COLO668 (cell line): ENCODE results near the gene PPP4C.
"Not testable (repeated sequence)": the region's sequence is repeated elsewhere in the genome, so short reads cannot be mapped to it uniquely, and the experiment has no call there.

Experiments
- DNase-seq: peaks from one replicate; lab custom pipeline; 2025; ENCODE audit not compliant: unreplicated experiment; lab: John Stamatoyannopoulos, UW

Gene PPP4C

GRCh38 chr16:30096105-30096861, 20.5 kb downstream of the PPP4C start, which contains the start of gene YPEL3:
Gene YPEL3, minus strand, starts transcription at chr16:30096213. Its CDS starts 731 bp downstream, at chr16:30095482.
- peak; percentile 97 for DNase-seq

DNA sequence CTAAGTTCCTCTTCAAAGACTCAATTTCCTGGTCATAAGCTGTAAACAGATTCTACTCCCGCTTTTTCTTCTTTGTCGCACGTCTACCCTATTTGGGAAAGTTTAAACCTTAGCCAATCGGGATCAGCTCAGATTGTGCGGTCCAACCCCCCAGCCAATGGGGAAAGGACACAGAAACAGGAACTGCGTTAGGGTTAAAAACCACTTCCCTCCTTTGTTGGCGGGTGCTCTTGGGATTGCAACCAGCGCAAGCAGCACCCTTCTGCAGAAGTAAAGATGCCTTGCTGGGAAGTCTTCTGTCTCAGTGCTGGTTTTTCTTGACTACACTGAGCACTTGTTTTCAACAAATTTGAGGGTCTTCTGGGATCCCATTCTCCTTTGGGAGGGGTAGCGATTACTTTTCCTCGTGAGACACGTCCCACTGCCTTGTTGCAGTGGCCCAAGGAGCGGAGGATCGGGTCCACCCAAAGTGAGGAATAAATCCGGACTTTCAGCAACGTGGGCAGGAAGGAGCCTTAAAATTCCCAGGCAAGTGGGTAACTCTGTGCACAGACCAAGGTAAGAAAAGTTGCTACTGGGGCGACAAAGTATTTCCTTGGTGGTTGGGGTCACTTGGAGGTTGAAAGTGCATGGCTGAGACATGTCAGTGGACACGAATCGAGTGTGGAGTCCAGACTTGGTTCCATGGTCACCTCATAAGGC, 21.2 kb downstream of the PPP4C start:
- no peak for DNase-seq

- no peak for DNase-seq
Measured at GRCh38 chr16:30104090-30104489, 28.3 kb downstream of the PPP4C start.

DNA sequence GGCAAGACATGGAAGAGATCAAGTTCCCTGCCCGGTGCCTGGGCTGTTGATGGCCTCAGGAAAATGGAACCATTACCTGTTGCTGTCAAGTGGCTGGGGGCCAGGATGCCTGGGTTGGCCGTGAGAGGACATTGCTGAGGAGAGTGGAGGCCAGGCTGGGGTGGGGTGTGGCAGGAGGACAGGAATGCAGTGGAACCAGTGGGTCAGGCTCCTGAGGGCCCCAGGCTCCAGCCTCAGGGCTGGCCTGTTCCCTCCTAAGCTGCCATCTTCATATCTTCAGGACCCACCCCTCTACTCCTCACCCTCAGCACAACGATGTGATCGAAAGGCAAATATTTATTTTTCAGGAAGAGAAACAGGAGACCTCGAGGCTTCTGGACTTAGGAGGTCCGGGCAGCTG, 28.7 kb downstream of the PPP4C start:
- no peak for DNase-seq

GRCh38 chr16:30108059-30108850, 32.5 kb downstream of the PPP4C start:
- no peak for DNase-seq

DNA sequence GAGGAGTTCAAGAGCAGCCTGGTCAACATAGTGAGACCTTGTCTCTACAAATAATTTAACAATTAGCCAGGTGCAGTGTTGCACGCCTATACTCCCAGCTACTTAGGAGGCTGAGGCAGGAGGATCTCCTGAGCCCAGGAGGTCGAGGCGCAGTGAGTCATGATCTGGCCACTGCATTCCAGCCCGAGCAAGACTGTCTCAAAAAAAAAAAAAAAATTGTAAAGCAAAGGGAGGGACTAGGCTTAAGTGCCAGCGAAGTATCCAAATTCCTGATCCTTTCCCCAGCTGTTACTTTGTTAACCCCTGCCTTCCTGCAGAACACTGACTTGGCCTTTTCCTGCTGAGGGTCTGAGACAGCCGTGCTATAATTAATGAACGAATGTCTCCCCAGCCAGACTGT, 34.9 kb downstream of the PPP4C start:
- DNase-seq: no peak

- DNase-seq: peak; percentile 71
Measured at GRCh38 chr16:30112197-30113030, 36.6 kb downstream of the PPP4C start.

DNA sequence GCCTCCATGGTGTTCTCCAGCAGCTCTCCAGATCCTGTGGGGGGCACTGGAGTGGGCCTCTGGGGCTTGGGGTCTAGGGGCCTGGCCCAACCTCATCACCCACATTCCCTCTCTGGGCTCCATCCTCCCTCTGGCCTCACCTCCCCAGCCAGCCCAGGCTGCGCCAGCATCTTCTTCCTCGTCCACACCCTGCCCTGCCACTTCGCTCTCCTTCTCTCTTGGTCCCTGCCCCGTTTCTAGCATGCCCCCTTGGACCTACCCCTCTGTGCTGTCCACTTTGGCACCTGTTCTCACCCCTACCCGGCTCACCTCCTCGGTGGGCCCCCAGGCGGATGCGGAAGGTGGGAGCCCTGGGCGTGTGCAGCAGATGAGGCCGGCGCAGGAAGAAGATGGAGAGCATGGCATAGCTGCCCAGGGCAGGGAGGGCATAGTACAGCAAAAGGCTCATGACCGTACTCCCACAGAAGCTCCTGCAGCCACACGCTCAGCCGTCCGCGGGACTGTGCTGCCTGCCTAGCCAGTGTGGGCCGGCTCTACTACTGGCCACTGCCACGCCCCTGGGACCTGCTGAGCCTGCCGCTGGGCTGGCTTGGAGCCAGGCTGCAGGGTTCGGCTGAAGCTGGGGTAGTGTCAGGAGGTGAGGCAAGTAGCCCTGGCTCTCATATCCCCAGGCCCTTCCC, 37.4 kb downstream of the PPP4C start, which contains the start of gene GDPD3:
TSS of gene GDPD3 (minus strand) at position 507 of the 680 bp plus-strand sequence. CDS start at position 448, 59 bp downstream.
- DNase-seq: peak; percentile 28

GRCh38 chr16:30113711-30114333, 38.0 kb downstream of the PPP4C start:
- no peak for DNase-seq

DNA sequence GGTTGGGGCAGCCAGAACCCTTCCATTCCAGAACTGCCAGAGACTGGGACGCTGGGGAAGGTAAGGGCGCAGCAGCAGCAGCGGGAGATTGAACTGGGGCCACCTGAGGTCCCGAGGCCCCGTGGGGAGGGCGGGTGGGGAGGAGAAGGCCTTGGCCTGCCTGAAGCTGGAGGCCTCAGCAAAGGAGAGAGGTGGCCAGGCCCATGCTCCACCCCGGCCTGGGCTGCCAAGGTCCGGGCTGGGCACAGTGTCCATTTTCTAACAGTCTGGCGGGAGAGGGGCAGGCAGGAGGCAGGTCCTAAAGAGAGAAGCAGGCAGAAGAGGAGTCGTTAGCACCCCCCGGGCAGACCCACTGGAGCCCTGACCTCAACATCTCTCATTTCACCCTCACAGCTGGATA, 38.6 kb downstream of the PPP4C start:
- no peak for DNase-seq

GRCh38 chr16:30114833-30115232, 39.0 kb downstream of the PPP4C start:
- DNase-seq: not testable (repeated sequence)

GRCh38 chr16:30115238-30115637, 39.4 kb downstream of the PPP4C start:
- peak; percentile 73 for DNase-seq

DNA sequence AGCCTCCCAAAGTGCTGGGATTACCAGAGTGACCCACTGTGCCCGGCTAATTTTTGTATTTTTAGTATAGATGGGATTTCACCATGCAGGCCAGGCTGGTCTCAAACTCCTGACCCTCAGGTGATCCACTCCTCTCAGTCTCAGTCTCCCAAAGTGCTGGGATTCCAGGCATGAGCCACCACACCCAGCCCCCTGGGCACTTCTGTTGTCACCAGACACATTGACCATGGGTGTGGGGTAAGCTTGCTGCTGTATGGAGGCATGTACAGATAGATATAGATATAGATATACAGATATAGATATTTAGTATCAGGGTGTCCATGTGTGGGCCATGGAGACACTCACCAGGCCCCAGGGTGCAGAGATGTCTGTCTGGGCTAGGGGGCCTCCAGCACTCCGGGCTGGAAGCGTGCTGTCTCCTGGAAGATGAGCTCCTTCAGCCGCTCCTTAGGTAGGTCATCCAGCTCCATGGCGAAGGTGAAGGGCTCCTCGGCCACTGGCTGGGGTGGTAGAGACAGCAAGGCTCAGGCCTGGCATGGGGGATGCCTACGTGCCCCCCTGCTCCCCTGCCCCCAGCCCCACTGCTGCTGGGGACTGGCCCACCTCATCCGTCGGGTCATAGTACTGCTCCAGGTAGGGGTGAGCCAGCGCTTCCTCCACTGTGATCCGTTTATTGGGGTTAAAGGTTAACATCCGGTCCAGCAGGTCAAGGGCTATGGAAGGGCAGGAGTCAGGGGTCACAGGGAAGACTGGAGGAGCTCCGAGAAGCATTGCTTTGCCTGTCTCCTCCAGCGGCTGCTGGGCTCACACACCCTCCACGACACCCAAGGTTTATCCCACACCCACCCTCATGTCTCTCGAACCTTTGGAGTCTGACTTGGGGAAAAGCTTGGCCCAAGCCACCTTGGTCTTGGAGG, 40.8 kb downstream of the PPP4C start:
- DNase-seq: no peak

DNA sequence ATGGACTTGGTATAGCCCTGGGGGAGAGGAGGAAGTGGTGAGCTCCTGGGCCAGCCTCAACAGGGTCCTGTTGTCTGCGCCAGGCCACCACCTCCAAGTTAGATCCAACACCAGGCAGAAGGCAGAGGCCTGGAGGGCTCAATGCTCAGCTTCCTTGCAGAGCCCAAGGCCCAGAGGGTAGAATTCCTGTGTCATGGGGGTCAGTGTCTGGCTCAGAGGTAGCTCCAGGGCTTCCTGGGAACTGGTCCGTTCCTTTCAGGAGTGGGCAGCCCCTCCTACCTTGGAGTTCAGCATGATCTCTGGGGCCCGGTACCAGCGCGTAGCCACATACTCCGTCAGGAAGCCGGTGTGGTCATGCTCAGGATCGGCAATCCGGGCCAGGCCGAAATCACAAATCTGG, 42.0 kb downstream of the PPP4C start:
- no peak for DNase-seq

DNA sequence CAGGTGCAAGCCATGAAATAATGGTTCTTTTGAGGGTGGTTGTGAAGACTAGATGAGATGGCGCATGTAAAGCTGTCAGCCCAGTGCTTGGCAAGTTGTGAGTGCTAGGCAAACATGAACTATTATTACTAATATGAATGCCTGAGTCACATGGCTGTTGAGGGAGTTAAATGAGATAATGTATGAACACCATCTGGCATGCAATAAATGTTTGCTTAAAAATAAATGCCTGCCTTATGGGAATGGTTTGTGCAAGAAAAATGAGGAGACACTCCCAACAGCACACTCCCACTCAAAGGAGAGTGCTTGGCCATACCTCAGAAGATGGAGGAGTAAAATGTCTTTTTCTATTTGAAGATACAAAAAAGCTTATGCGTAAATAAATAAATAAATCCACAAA, 43.6 kb downstream of the PPP4C start:
- no peak for DNase-seq

GRCh38 chr16:30120340-30121105, 44.7 kb downstream of the PPP4C start:
- no peak for DNase-seq

GRCh38 chr16:30121741-30122571, 46.2 kb downstream of the PPP4C start:
- no peak for DNase-seq
